ENCODE data around the gene MEGF8.

MEGF8 gene

GRCh38 chr19:42313840-42314755 lies 11.3 kb upstream of the MEGF8 start:
- no peak for DNase-seq
- Histone ChIP-seq H3K27ac (no peak overlapping the region), H3K4me3 (ENCODE audit: low read depth, low read length) (no peak overlapping the region), H3K27me3 (replicated peaks) (no peaks in the 10 kb centered on the region), H3K36me3 (replicated peaks) (no peaks in the 10 kb centered on the region)
- no peak for TF ChIP-seq CTCF (IDR thresholded peaks at IDR 0.05; ENCODE audit: low read depth, low read length, missing control alignments)
- in situ Hi-C loops (cut with HindIII; ENCODE audit: low pct_ligation_motif_present, low sequenced_read_pairs), result no loop called here

GRCh38 chr19:42315024-42315423 lies 10.4 kb upstream of the MEGF8 start:
- Histone ChIP-seq H3K36me3 (replicated peaks) (no peaks in the 10 kb centered on the region), H3K4me3 (ENCODE audit: low read depth, low read length) (no peak overlapping the region), H3K27ac (no peak overlapping the region), H3K27me3 (replicated peaks) (no peaks in the 10 kb centered on the region)
- in situ Hi-C loops (cut with HindIII; ENCODE audit: low pct_ligation_motif_present, low sequenced_read_pairs), result no loop called here
- DNase-seq, result no peak
- TF ChIP-seq CTCF (IDR thresholded peaks at IDR 0.05; ENCODE audit: low read depth, low read length, missing control alignments), result no peak

- H3K27me3 ChIP-seq (replicated peaks), result no peaks in the 10 kb centered on the region
- TF ChIP-seq CTCF (IDR thresholded peaks at IDR 0.05; ENCODE audit: low read depth, low read length, missing control alignments), result no peak
- H3K4me3 ChIP-seq (ENCODE audit: low read depth, low read length), result peak overlapping the region; percentile 16
- DNase-seq, result no peak
- in situ Hi-C loops (cut with HindIII; ENCODE audit: low pct_ligation_motif_present, low sequenced_read_pairs), result no loop called here
- H3K27ac ChIP-seq, result no peak overlapping the region
- H3K36me3 ChIP-seq (replicated peaks), result no peaks in the 10 kb centered on the region
Measured at GRCh38 chr19:42316223-42317211, 8.9 kb upstream of the MEGF8 start.

GRCh38 chr19:42317535-42317934 lies 7.9 kb upstream of the MEGF8 start:
- H3K36me3 ChIP-seq (replicated peaks), result no peaks in the 10 kb centered on the region
- peaks cover 2% of the 10 kb centered on the region for H3K27me3 ChIP-seq (replicated peaks)
- no peak for DNase-seq
- in situ Hi-C loops (cut with HindIII; ENCODE audit: low pct_ligation_motif_present, low sequenced_read_pairs), result no loop called here
- no peak overlapping the region for H3K4me3 ChIP-seq (ENCODE audit: low read depth, low read length)
- no peak for TF ChIP-seq CTCF (IDR thresholded peaks at IDR 0.05; ENCODE audit: low read depth, low read length, missing control alignments)
- no peak overlapping the region for H3K27ac ChIP-seq

- DNase-seq, result no peak
- Histone ChIP-seq H3K4me3 (ENCODE audit: low read depth, low read length) (no peak overlapping the region), H3K27ac (no peak overlapping the region), H3K36me3 (replicated peaks) (no peaks in the 10 kb centered on the region), H3K27me3 (replicated peaks) (peaks cover 19% of the 10 kb centered on the region)
- TF ChIP-seq CTCF (IDR thresholded peaks at IDR 0.05; ENCODE audit: low read depth, low read length, missing control alignments), result no peak
- in situ Hi-C loops (cut with HindIII; ENCODE audit: low pct_ligation_motif_present, low sequenced_read_pairs), result no loop called here
Measured at GRCh38 chr19:42322305-42322704, 3.1 kb upstream of the MEGF8 start.

Data from brain microvascular endothelial cell (primary cell).